Gastroesophageal sphincter (tissue), 3 donors: ENCODE results near the gene WDR20.

Experiments
- CTCF ChIP-seq, 4 experiments: fragments of 200-600 bp in 2 of 4; fragments of 450-650 bp in 2 of 4; sonication (generic) in 1 of 4; IDR thresholded peaks; one replicate each; pipeline ENCODE4 v1.5.1; 2017 to 2019; ENCODE audit warnings: antibody characterized with exemption in 4 of 4, mild to moderate bottlenecking in 2 of 4, moderate library complexity in 2 of 4
- POLR2A ChIP-seq, 2 donors: fragments of 450-650 bp; IDR thresholded peaks; one replicate each; pipeline ENCODE4 v1.6.1; 2017; ENCODE audit warnings: antibody characterized with exemption in 2 of 2, mild to moderate bottlenecking in 2 of 2, moderate library complexity in 1 of 2

- no peak for TF ChIP-seq CTCF (IDR thresholded peaks at IDR 0.05)
- no peak for TF ChIP-seq POLR2A (IDR thresholded peaks at IDR 0.05)
Observed at GRCh38 chr14:102124419-102124818, 15.3 kb upstream of the WDR20 start.
